Mucosa of descending colon (tissue), 3 donors: ENCODE data around the gene TRIM65. TPM values are rescaled to one million over a fixed set of nuclear protein-coding genes. Genes with fewer than 3 reads are reported as not detected.

Experiments
- ATAC-seq: fragments of 200-7000 bp; cut with Tn5 transposase; one replicate; pipeline ENCODE4 v1.9.1; 2020; ENCODE audit warnings: mild to moderate bottlenecking, moderate library complexity
- DNase-seq, 3 donors: peaks; one replicate each; pipeline ENCODE4 v3.0.0-alpha.2; 2020
- H3K36me3 ChIP-seq: fragments of 200-600 bp; one replicate; pipeline ENCODE4 v1.8.0; 2021; ENCODE audit warnings: low read depth, mild to moderate bottlenecking
- H3K4me1 ChIP-seq: fragments of 200-600 bp; one replicate; pipeline ENCODE4 v1.8.0; 2021; ENCODE audit warnings: low read depth, mild to moderate bottlenecking
- H3K4me3 ChIP-seq: fragments of 200-600 bp; one replicate; pipeline ENCODE4 v1.8.0; 2021; ENCODE audit warnings: mild to moderate bottlenecking
- H3K9me3 ChIP-seq: fragments of 200-600 bp; one replicate; pipeline ENCODE4 v1.8.0; 2021; ENCODE audit warnings: mild to moderate bottlenecking
- CTCF ChIP-seq: fragments of 200-600 bp; IDR thresholded peaks from one replicate; pipeline ENCODE4 v1.8.0; 2022; ENCODE audit warnings: antibody characterized with exemption, mild to moderate bottlenecking
- intact Hi-C, 2 donors: fragments of 100-400 bp; cut with DNase I in 1 of 2; cut with micrococcal nuclease in 1 of 2; formaldehyde crosslinking; loops; one replicate each; pipeline versions ENCODE4 v1.11.0 to v1.11.1; 2022; cut with DNase I, micrococcal nuclease
- total RNA-seq, 3 donors: library from RNA; stranded (reverse); fragmentation: NEBNext Ultra II Directional in 2 of 3; extraction: Animal tissue kit (Norgen Biotek cat#: 25700) in 2 of 3; gene quantifications; one replicate each; pipeline versions ENCODE4 v1.2.1 to v1.2.4, GENCODE V29; 2021 to 2023
- donor health status: DM: no; HTN: no; CAD: no; lungs with moderate emphysema.
- donor health status: DM: no; HTN: no; CAD: no.
- donor health status: DM: no; HTN: yes; CAD: no.

The TRIM65 gene
- total RNA-seq, 3 donors from 2014 or later, result 13.7 to 23.8 (median 15.4) TPM

GRCh38 chr17:75850928-75851692 is 45.6 kb downstream of the TRIM65 start:
- Histone ChIP-seq H3K36me3 (peaks cover 7% of the 10 kb centered on the region), H3K4me1 (peaks cover 18% of the 10 kb centered on the region), H3K9me3 (no peaks in the 10 kb centered on the region), H3K4me3 (no peak overlapping the region)
- no peak for TF ChIP-seq CTCF
- intact Hi-C loops, result no loop called here
- ATAC-seq (no peak), DNase-seq (no peak)

GRCh38 chr17:75849724-75850123 is 47.0 kb downstream of the TRIM65 start:
- peaks cover 2% of the 10 kb centered on the region for H3K36me3 ChIP-seq
- no peak for TF ChIP-seq CTCF
- intact Hi-C loops, result no loop called here

GRCh38 chr17:75849279-75849646 is 47.5 kb downstream of the TRIM65 start:
- no peaks in the 10 kb centered on the region for H3K9me3 ChIP-seq
- no peak for TF ChIP-seq CTCF
- intact Hi-C loops, result no loop called here
- ATAC-seq (no peak), DNase-seq (no peak)
- H3K4me1 ChIP-seq, result peaks cover 34% of the 10 kb centered on the region
- no peak overlapping the region for H3K4me3 ChIP-seq
- H3K36me3 ChIP-seq, result peaks cover 2% of the 10 kb centered on the region

More at GRCh38 chr17:75849724-75850123, 47.0 kb downstream of the TRIM65 start:
- DNase-seq (no peak), ATAC-seq (no peak)
- Histone ChIP-seq H3K9me3 (no peaks in the 10 kb centered on the region), H3K4me3 (no peak overlapping the region), H3K4me1 (peaks cover 32% of the 10 kb centered on the region)

- Histone ChIP-seq H3K36me3 (peaks cover 2% of the 10 kb centered on the region), H3K4me3 (no peak overlapping the region), H3K9me3 (no peaks in the 10 kb centered on the region), H3K4me1 (peaks cover 31% of the 10 kb centered on the region)
- DNase-seq, result peak; percentile 87 to 96 (median 90)
- TF ChIP-seq CTCF, result peak; percentile 57
- intact Hi-C loops, result no loop called here
- ATAC-seq, result peak; percentile 10
Observed at GRCh38 chr17:75848523-75849278, 48.0 kb downstream of the TRIM65 start.

GRCh38 chr17:75847614-75848522 is 48.9 kb downstream of the TRIM65 start:
- Histone ChIP-seq H3K4me1 (peaks cover 31% of the 10 kb centered on the region), H3K9me3 (no peaks in the 10 kb centered on the region), H3K36me3 (peaks cover 2% of the 10 kb centered on the region), H3K4me3 (no peak overlapping the region)
- DNase-seq (peak in 1 of 3 donors; percentile 50), ATAC-seq (no peak)
- TF ChIP-seq CTCF, result no peak
- intact Hi-C loops, result no loop called here
